Measurements from ENCODE around the gene ZSCAN25. TPM values are rescaled to one million over a fixed set of nuclear protein-coding genes. Genes with fewer than 3 reads are reported as not detected.

The ZSCAN25 gene
- total RNA-seq, 1 experiment from 2014 or later, result 12.9 TPM

DNA sequence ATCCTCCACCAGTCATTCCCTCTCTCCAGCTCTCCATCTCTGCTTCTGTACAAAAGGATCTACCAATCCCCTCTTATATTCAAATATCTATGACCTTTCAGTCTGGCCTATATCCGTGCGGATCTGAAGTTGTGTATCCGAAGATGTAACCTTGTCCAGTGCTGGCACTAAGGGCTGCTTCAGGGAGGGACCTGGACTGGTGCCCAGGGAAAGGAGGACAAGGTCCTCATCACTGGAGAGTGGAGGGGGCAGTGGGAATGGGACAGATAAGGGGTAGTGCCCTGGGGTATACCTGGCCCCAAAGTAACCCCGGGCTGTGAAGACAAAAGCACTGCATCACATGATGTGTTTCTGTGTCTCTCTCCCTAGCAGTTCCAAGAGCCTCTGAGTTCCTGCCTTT, 16.9 kb upstream of the ZSCAN25 start:
- BruUV-seq (replicated peaks), result no TSS peak
- no peak for DNase-seq
- Mint-ChIP-seq H3K9me3 (ENCODE audit: low read depth, unreplicated experiment) (no peaks in the 10 kb centered on the region), H3K4me1 (ENCODE audit: low read depth, unreplicated experiment) (no peaks in the 10 kb centered on the region), H3K27ac (ENCODE audit: unreplicated experiment) (no peak overlapping the region), H3K36me3 (ENCODE audit: insufficient read depth, unreplicated experiment) (no peaks in the 10 kb centered on the region), H3K4me3 (ENCODE audit: low read depth, unreplicated experiment) (no peak overlapping the region), H3K27me3 (ENCODE audit: unreplicated experiment) (peaks cover 17% of the 10 kb centered on the region)
- TF ChIP-seq, protein P1, sequence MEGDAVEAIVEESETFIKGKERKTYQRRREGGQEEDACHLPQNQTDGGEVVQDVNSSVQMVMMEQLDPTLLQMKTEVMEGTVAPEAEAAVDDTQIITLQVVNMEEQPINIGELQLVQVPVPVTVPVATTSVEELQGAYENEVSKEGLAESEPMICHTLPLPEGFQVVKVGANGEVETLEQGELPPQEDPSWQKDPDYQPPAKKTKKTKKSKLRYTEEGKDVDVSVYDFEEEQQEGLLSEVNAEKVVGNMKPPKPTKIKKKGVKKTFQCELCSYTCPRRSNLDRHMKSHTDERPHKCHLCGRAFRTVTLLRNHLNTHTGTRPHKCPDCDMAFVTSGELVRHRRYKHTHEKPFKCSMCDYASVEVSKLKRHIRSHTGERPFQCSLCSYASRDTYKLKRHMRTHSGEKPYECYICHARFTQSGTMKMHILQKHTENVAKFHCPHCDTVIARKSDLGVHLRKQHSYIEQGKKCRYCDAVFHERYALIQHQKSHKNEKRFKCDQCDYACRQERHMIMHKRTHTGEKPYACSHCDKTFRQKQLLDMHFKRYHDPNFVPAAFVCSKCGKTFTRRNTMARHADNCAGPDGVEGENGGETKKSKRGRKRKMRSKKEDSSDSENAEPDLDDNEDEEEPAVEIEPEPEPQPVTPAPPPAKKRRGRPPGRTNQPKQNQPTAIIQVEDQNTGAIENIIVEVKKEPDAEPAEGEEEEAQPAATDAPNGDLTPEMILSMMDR (IDR thresholded peaks at IDR 0.05; ENCODE audit: unreplicated experiment), result no peak
- CTCF ChIA-PET, result no interaction called here
- intact Hi-C loops (cut with micrococcal nuclease; ENCODE audit: unreplicated experiment), result no loop called here

DNA sequence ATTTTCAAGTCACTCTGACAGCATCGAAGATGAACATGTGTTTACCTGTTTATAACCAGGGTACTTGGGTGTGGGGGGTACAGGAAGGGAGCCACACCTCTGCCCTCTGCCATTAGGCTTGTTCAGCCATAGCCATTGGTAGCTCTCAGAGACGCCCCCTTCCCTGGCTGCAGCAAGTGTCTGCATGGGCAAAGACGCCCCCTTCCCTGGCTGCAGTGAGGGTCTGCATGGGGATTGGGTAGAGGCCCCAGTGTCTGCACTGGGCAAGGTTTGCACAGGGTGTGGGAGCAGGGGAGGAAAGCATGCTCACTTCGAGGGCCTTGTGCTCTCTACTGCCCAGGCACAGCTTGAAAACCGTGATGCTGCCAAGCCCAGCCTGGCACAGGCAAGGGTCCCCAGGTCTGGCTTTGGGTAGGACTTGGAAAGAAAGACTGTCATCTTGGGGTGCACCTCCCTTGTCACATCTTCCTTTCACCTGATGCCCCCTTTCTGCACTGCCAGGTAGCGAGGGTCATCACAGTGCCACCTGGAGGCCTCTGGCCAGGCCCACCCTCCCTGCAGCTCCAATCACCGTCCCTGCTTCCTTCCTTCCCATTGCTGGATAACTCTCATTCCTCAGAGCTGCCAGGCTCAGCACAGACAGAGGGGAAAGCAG, 15.0 kb upstream of the ZSCAN25 start:
- no peaks in the 10 kb centered on the region for H3K9me3 Mint-ChIP-seq (ENCODE audit: low read depth, unreplicated experiment)
- intact Hi-C loops (cut with micrococcal nuclease; ENCODE audit: unreplicated experiment), result no loop called here
- TF ChIP-seq, protein P1 (IDR thresholded peaks at IDR 0.05; ENCODE audit: unreplicated experiment), result no peak
- peaks cover 19% of the 10 kb centered on the region for H3K27me3 Mint-ChIP-seq (ENCODE audit: unreplicated experiment)
- no TSS peak for BruUV-seq (replicated peaks)
- H3K4me3 Mint-ChIP-seq (ENCODE audit: low read depth, unreplicated experiment), result no peak overlapping the region
- H3K4me1 Mint-ChIP-seq (ENCODE audit: low read depth, unreplicated experiment), result no peaks in the 10 kb centered on the region
- DNase-seq, result no peak
- CTCF ChIA-PET, result interaction anchor here (1.0 kb wide), 1 partner anchor 77 kb away, joined by 3 read pairs; no protein-coding TSS in a partner anchor
- no peaks in the 10 kb centered on the region for H3K36me3 Mint-ChIP-seq (ENCODE audit: insufficient read depth, unreplicated experiment)
- H3K27ac Mint-ChIP-seq (ENCODE audit: unreplicated experiment), result no peak overlapping the region

DNA sequence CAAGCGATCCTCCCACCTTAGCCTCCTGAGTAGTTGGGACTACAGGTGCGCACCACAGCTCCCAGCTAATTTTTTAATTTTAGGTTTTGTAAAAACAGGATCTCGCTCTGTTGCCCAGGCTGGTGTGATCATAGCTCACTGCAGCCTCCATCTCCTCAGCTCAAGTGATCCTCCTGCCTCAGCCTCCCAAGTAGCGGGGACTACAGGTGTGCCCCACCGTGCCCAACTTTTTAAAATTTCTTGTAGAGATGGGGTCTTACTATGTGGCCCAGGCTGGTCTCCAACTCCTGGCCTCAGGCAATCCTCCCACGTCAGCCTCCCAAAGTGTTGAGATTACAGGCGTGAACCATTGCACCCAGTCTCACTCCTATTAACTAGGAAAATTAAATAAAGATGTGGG, 11.2 kb upstream of the ZSCAN25 start:
- Mint-ChIP-seq H3K4me1 (ENCODE audit: low read depth, unreplicated experiment) (no peaks in the 10 kb centered on the region), H3K36me3 (ENCODE audit: insufficient read depth, unreplicated experiment) (no peaks in the 10 kb centered on the region), H3K27ac (ENCODE audit: unreplicated experiment) (no peak overlapping the region), H3K4me3 (ENCODE audit: low read depth, unreplicated experiment) (no peak overlapping the region), H3K9me3 (ENCODE audit: low read depth, unreplicated experiment) (no peaks in the 10 kb centered on the region), H3K27me3 (ENCODE audit: unreplicated experiment) (peaks cover 32% of the 10 kb centered on the region)
- TF ChIP-seq, protein P1 (IDR thresholded peaks at IDR 0.05; ENCODE audit: unreplicated experiment), result no peak
- BruUV-seq (replicated peaks), result no TSS peak
- intact Hi-C loops (cut with micrococcal nuclease; ENCODE audit: unreplicated experiment), result no loop called here
- CTCF ChIA-PET, result no interaction called here
- no peak for DNase-seq

DNA sequence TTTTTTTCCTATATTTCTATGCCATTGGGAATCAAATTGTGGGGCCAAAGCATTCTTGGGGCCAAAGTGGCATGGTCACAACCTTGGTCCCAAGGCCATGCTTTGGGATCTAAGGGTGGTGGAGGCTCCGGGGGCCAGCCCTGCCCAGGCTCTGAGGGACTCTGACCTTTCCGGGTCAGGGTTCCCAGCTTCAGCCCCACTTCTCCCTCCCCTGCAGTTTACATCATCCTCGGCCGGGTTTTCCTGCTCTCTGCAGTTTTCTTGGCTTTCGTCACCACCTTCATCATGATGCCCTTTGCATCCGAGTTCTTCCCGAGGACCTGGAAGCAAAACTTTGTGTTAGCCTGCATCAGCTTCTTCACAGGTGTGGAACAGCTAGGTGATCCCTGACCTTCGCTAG, 10.2 kb upstream of the ZSCAN25 start:
- DNase-seq, result no peak
- intact Hi-C loops (cut with micrococcal nuclease; ENCODE audit: unreplicated experiment), result no loop called here
- Mint-ChIP-seq H3K4me3 (ENCODE audit: low read depth, unreplicated experiment) (no peak overlapping the region), H3K27me3 (ENCODE audit: unreplicated experiment) (peaks cover 33% of the 10 kb centered on the region), H3K4me1 (ENCODE audit: low read depth, unreplicated experiment) (no peaks in the 10 kb centered on the region), H3K36me3 (ENCODE audit: insufficient read depth, unreplicated experiment) (no peaks in the 10 kb centered on the region), H3K27ac (ENCODE audit: unreplicated experiment) (no peak overlapping the region), H3K9me3 (ENCODE audit: low read depth, unreplicated experiment) (no peaks in the 10 kb centered on the region)
- CTCF ChIA-PET, result no interaction called here
- TF ChIP-seq, protein P1 (IDR thresholded peaks at IDR 0.05; ENCODE audit: unreplicated experiment), result no peak
- no TSS peak for BruUV-seq (replicated peaks)
